Stimulated activated CD4-positive, alpha-beta T cell treated with anti-CD3 and anti-CD28 coated beads, Interleukin-2, amount 100 ng/mL, for 4 hours (primary cell): Measurements from ENCODE around the gene COL11A2.
"Not testable (repeated sequence)": the region's sequence is repeated elsewhere in the genome, so short reads cannot be mapped to it uniquely, and the experiment has no call there.

ENCODE experiments used
- DNase-seq: peaks from one replicate; pipeline ENCODE4 v3.0.0-alpha.2; 2020; ENCODE audit warnings: low read depth

The COL11A2 gene

GRCh38 chr6:33154349-33154748 is 37.9 kb downstream of the COL11A2 start:
- no peak for DNase-seq

GRCh38 chr6:33151050-33151449 is 41.2 kb downstream of the COL11A2 start:
- DNase-seq, result no peak

DNA sequence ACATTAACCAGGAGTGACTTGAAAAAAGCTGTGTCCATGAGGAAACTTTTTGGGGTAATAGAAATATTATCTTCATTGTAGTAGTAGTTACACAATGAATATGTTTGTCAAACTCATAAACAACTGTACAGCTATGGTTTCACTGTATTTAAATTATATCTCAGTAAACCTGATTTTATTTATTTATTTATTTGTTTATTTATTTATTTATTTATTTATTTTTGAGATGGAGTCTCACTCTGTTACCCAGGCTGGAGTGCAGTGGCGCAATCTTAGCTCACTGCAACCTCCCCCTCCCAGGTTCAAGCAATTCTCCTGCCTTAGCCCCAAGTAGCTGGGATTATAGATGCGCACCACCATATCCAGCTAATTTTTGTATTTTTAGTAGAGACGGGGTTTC is 41.7 kb downstream of the COL11A2 start:
- not testable (repeated sequence) for DNase-seq

DNA sequence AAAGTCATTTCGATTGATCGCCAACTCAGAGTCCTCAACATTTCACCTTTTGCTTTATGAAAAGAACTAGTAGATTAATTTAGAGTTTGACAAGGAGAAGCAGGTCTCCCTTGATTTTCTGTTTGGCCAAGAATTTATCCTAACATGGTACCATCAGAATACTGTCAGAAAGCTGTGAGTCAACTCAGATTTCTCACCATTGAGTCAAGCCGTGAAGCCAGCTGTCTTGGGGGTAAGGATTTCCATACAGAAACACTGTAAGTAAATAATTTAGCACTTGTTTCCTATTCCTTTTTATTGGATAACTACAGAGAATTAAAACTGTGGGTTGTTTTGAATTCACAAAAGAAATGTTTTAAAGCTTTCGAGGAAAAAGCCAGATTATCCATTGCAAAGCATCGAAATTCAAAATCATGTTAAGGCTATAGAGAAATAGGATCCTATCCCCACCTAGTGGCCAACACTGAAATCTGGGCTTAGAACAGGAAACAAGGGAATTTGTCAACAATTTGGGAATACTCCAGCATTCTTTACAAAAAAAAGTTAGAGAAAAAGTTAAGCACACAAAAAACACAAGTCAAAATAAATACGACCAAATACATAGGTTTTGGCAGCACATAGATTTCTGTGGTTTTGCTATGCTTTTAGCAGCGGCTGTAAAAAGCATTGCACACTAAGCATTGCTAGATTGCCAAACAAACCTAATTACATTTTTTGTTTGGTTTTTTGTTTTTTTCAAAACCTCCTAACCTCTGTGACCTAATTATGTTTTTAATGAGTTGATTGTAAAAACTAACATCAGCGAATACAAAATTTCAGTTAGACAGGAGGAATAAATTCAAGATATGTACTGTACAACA is 44.2 kb downstream of the COL11A2 start:
- no peak for DNase-seq

- no peak for DNase-seq
Measured at GRCh38 chr6:33144373-33144772, 47.9 kb downstream of the COL11A2 start.

- no peak for DNase-seq
Measured at GRCh38 chr6:33143113-33143770, 49.0 kb downstream of the COL11A2 start.

DNA sequence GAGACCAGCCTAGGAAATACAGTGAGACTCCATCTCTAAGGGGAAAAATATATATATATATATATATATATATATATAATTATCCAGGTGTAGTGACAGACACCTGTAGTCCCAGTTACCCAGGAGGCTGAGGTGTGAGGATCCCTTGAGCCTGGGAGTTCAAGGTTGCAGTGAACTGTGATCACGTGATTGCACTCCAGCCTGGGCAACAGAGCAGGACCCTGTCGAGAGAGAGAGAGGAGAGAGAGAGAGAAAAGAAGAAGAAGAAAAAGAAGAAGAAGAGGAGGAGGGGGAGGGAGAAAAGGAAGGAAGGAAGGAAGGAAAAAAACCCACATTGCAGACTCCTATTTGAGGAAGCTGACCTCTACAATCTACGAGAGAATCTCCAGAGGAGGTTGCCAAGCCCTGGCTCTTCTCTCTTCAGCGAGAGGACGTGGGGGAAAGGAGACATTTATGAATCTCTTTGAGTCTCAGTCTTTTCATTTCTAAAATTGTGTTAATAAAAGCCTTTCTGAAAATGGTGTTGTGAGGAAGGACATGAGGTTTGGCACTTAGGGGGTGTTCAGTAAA is 49.7 kb downstream of the COL11A2 start:
- no peak for DNase-seq

DNA sequence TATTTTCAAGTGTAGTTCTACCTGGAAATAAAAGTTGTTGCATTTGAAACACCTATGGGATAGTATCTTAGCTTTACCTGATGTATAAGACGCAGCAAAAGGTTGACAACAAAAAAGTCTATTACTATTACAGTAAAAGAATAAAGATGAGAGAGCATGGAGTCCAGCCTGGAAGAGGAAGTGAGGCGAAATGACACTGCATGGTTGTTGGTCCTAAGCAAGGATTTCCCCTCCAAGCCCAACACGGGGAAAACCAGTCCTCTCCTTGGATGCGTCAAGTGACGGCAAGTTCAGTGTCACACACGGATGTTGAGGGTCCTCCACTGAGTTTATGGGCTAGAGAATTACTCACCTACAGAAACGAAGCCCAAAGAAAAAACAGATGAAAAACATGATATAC is 51.7 kb downstream of the COL11A2 start:
- no peak for DNase-seq

- DNase-seq, result no peak
Measured at GRCh38 chr6:33139596-33140206, 52.6 kb downstream of the COL11A2 start.

- no peak for DNase-seq
Measured at GRCh38 chr6:33136310-33136900, 55.9 kb downstream of the COL11A2 start.

DNA sequence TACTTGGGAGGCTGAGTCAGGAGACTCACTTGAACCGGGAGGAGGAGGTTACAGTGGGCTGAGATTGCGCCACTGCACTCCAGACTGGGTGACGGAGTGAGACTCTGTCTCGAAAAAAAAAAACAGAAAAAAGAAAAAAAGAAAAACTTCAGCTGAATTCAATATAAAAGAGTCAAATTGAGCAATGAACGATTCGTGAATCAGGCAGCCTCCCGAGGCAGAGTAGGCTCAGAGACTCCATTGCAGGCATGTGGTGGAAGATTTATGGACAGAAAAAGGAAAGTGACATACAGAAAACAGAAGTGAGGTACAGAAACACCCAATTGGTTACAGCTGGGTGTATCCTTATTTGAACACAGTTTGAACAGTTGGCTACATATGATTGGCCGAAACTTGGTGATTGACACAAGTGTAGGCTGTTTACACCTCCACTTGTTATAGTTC is 60.2 kb downstream of the COL11A2 start:
- DNase-seq, result no peak

DNA sequence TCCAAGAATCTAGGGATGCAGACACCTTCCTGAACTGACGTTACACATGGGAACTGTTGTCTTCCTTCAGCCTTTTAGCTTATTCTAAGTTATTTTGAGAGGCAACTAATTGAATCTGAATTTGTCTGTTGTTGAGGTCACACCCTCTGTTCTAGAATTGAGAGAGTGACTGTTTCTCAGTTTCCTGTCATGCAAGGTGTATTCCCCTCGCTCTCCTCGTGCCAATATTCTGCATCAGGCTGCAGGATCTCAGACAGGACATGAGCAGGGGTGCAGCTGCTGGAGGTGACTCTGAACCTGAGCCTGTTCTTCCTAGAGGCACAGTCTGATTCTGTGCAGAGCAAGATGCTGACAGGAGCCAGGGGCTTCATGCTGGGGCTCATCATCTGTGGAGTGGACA is 63.9 kb downstream of the COL11A2 start:
- DNase-seq, result no peak

- DNase-seq, result peak; percentile 23
Measured at GRCh38 chr6:33126101-33126714, 66.1 kb downstream of the COL11A2 start.

- DNase-seq, result no peak
Measured at GRCh38 chr6:33124947-33125346, 67.3 kb downstream of the COL11A2 start.

- no peak for DNase-seq
Measured at GRCh38 chr6:33124525-33124901, 67.8 kb downstream of the COL11A2 start.

DNA sequence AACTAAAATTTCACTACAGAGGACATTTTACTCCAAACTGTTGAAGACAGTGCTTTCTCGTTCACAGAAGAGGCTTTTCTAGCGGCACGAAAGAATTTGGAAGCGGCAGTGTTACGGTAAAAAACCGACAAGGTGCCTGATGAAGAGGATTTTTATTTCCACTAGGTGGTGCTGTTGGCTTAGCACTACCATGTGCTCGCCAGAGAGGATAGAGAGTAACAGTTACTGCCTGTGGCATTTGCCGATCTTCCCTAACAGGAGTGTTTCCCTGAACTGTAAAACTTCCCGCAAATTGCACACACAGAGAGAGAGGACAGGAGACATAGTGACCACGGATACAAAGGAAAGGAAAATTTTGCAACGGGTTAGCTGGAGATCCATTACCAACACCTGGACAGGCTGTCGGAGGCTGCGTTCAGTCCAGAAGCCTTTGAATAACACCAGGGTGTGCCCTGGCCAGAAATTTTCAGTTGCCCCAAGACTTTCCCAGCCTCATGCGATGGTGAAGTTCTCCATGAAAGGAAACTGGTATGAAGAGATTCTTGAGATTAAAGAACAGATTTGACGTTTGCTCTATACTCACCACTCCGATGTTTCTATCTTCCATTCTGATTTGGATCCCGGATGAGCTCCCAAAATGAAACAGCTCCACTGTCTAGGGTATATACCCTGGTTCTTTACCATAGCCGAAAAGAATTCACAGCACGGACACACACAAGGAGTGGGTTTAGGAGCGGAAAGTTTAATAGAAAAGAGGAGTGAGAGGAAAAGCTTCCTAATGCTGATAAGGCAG is 68.3 kb downstream of the COL11A2 start:
- DNase-seq, result no peak

DNA sequence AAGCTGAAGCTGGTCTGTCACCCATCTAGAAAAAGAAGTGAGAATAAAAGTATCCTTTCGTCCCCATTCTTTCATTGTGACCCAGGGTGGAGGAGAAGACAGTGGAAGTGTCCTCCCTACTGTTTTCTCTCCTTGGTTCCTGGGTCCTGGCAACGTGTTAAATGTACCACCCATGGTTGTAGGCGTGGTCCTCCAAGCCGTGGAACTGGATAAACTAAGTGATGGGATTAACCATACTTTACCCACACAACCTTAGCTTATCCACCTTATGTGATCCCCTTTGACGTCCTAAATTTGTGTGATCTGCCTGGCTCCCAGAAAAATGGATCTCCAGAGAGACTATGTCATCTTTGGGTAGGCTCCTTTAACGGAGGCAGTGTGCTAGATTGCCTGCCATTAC is 69.1 kb downstream of the COL11A2 start:
- DNase-seq, result no peak

DNA sequence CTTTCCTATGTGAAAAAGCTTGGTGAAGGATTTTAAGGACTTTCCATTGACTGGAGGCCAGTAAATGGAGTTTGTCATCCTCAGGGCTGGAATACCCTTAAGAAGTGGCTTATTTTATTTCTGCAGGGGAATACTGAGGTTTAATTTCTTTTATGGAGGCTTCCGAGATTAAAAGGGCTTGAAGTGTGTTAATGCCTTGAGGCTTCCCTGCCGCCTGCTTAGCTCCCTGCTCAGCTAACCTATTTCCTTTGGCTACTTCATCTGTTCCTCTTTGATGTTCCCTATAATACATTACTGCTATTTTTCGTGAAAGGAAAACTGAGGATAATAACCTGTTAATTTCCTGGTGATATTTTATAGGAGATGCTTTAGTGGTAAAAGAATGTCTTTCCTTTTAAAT is 72.3 kb downstream of the COL11A2 start:
- no peak for DNase-seq

DNA sequence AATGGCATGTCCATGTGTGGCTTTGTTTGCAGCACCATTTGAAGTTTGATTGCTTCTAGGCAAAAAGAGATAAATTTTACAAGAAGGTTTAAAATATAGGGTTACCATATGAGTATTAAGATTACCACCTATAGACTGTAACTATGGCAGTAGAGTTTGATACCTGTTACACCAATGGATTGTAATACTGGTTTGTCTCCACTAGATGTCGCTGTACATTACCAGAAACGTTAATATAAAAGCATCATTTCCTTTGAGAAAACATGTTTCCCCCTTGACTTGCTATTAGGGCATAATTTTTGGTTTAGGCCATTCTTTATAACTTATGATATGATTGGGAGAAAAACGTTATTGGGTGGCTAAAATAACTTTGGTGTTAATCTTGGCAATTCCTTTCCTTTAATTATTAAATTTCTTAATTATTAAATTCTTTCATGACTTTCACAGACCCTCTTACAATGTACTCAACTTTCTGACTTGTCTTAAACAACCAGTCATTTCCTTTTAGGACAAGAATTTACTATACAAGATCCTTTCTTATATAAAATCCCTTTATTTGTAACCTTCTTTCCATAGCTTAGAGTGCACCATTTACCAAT is 73.6 kb downstream of the COL11A2 start:
- DNase-seq, result peak; percentile 17

DNA sequence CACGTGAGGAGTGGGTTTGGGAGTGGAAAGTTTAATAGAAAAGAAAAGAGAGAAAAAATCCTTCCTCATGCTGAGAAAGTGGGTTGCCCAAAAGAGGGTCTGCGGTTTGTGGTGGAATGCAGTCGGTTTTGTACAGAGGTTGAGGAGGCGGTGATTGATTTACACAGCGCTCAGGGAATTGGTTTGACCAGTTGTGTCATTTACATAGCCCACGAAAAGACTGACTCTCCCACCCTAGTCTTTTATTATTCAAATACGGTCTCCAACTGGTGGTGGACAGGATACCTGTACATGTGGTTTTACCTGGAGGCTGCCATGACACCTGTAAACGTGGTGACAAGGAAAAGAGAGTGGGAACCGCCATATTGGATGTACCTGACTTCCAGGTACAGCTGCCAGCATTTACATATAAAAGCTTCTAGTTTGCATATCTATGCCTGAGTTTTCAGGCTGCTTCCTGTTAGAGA is 74.4 kb downstream of the COL11A2 start:
- no peak for DNase-seq
